SK-N-SH treated with all-trans-retinoic acid at 6 μM for 48 hours (cell line): ENCODE measurements around the gene TFCP2L1.

Experiments used
- ATAC-seq: fragments of 200-7000 bp; cut with Tn5 transposase; 3 replicates; pipeline ENCODE4 v1.9.1; 2020; ENCODE audit warnings: mild to moderate bottlenecking, moderate library complexity
- ARNTL ChIP-seq: fragments of 450-650 bp; formaldehyde crosslinking; IDR thresholded peaks from 2 replicates; pipeline ENCODE4 v1.5.0; 2020; ENCODE audit warnings: low read depth, mild to moderate bottlenecking, moderate library complexity, borderline replicate concordance
- CSDC2 ChIP-seq: fragments of 250-450 bp; sonication (Bioruptor Pico); IDR thresholded peaks from 2 replicates; pipeline ENCODE4 v1.5.0; 2020; ENCODE audit warnings: mild to moderate bottlenecking, moderate library complexity
- ESRRG ChIP-seq: fragments of 250-450 bp; sonication (Bioruptor Pico); IDR thresholded peaks from 2 replicates; pipeline ENCODE4 v1.6.1; 2021; ENCODE audit warnings: mild to moderate bottlenecking
- GLIS3 ChIP-seq: fragments of 250-450 bp; sonication (Bioruptor Pico); IDR thresholded peaks from 2 replicates; pipeline ENCODE4 v1.5.0; 2020; ENCODE audit warnings: mild to moderate bottlenecking, moderate library complexity
- OSR1 ChIP-seq: fragments of 250-450 bp; sonication (Bioruptor Pico); IDR thresholded peaks from 2 replicates; pipeline ENCODE4 v1.8.0; 2022; ENCODE audit warnings: moderate library complexity, mild to moderate bottlenecking, inconsistent platforms
- RARB ChIP-seq: fragments of 250-450 bp; sonication (Bioruptor Pico); IDR thresholded peaks from 2 replicates; pipeline ENCODE4 v1.8.0; 2021; ENCODE audit warnings: mild to moderate bottlenecking, moderate library complexity
- TCF4 ChIP-seq: fragments of 250-450 bp; sonication (Bioruptor Pico); IDR thresholded peaks from 2 replicates; pipeline ENCODE4 v1.8.0; 2021; ENCODE audit warnings: mild to moderate bottlenecking, moderate library complexity, borderline replicate concordance
- ZC3H10 ChIP-seq: fragments of 250-450 bp; sonication (Bioruptor Pico); IDR thresholded peaks from 2 replicates; pipeline ENCODE4 v1.5.1; 2021; ENCODE audit warnings: mild to moderate bottlenecking, moderate library complexity
- ZFP30 ChIP-seq: fragments of 450-650 bp; formaldehyde crosslinking; IDR thresholded peaks from 2 replicates; pipeline ENCODE4 v1.5.0; 2022; ENCODE audit warnings: mild to moderate bottlenecking, moderate library complexity
- ZNF70 ChIP-seq: fragments of 450-650 bp; formaldehyde crosslinking; IDR thresholded peaks from 2 replicates; pipeline ENCODE4 v1.5.0; 2020; ENCODE audit warnings: mild to moderate bottlenecking, moderate library complexity
- TF ChIP-seq, protein P1 (sequence below): fragments of 250-450 bp; sonication (Bioruptor Pico); IDR thresholded peaks from 2 replicates; pipeline ENCODE4 v1.8.0; 2021; ENCODE audit warnings: low read depth, mild to moderate bottlenecking, moderate library complexity, borderline replicate concordance
- TF ChIP-seq, protein P2 (sequence below): fragments of 250-450 bp; sonication (Bioruptor Pico); IDR thresholded peaks from 2 replicates; pipeline ENCODE4 v1.5.0; 2020; ENCODE audit warnings: mild to moderate bottlenecking, moderate library complexity
- TF ChIP-seq, protein P3 (sequence below): fragments of 250-450 bp; sonication (Bioruptor Pico); IDR thresholded peaks from 2 replicates; pipeline ENCODE4 v1.5.1; 2021; ENCODE audit warnings: mild to moderate bottlenecking, moderate library complexity
- TF ChIP-seq, protein P4 (sequence below): fragments of 250-450 bp; sonication (Bioruptor Pico); IDR thresholded peaks from 2 replicates; pipeline ENCODE4 v1.8.0; 2020; ENCODE audit warnings: mild to moderate bottlenecking, moderate library complexity, borderline replicate concordance

Gene TFCP2L1

DNA sequence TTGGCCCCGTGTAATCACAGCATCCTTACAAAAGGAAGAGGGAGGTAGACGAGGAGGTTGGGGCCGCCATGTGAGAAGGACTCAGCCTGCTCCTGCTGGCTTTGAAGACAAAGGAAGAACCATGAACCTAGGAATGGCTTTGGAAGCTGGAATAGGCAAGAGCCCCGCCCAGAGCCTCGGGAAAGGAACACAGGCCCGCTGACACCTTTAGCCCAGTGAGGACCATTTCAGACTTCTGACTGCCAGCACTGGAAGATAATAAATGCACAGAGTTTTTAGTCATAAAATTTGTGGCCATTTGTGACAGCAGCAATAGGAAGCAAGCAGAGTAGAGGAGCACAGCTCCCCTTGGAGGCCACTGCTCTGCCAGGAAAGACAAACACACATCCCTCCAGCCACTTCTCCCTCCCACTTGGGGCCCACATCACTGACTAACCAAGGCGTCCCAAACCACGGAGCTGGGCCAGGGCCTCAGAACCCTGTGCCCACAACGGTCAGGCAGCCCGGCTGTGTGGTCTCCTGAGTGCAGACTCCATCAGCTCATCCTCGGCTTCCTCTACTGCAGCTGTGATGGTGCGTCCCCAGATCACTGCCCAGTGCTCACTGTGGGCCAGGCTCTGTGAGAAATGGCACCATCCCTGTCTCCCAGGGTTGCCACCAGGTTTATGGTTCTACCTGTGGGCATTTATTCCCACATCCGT is 39.7 kb downstream of the TFCP2L1 start:
- no peak for ATAC-seq
- TF ChIP-seq GLIS3 (CRISPR knock-in tag) (no peak), ARNTL (CRISPR knock-in tag) (no peak), ZNF70 (no peak), ESRRG (no peak), RARB (CRISPR knock-in tag) (no peak), OSR1 (CRISPR knock-in tag) (no peak), ZC3H10 (no peak), CSDC2 (CRISPR knock-in tag) (no peak), ZFP30 (no peak)
- TF ChIP-seq, protein P1, sequence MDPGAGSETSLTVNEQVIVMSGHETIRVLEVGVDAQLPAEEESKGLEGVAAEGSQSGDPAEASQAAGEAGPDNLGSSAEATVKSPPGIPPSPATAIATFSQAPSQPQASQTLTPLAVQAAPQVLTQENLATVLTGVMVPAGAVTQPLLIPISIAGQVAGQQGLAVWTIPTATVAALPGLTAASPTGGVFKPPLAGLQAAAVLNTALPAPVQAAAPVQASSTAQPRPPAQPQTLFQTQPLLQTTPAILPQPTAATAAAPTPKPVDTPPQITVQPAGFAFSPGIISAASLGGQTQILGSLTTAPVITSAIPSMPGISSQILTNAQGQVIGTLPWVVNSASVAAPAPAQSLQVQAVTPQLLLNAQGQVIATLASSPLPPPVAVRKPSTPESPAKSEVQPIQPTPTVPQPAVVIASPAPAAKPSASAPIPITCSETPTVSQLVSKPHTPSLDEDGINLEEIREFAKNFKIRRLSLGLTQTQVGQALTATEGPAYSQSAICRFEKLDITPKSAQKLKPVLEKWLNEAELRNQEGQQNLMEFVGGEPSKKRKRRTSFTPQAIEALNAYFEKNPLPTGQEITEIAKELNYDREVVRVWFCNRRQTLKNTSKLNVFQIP (CRISPR knock-in tag), result no peak
- TF ChIP-seq, protein P2, sequence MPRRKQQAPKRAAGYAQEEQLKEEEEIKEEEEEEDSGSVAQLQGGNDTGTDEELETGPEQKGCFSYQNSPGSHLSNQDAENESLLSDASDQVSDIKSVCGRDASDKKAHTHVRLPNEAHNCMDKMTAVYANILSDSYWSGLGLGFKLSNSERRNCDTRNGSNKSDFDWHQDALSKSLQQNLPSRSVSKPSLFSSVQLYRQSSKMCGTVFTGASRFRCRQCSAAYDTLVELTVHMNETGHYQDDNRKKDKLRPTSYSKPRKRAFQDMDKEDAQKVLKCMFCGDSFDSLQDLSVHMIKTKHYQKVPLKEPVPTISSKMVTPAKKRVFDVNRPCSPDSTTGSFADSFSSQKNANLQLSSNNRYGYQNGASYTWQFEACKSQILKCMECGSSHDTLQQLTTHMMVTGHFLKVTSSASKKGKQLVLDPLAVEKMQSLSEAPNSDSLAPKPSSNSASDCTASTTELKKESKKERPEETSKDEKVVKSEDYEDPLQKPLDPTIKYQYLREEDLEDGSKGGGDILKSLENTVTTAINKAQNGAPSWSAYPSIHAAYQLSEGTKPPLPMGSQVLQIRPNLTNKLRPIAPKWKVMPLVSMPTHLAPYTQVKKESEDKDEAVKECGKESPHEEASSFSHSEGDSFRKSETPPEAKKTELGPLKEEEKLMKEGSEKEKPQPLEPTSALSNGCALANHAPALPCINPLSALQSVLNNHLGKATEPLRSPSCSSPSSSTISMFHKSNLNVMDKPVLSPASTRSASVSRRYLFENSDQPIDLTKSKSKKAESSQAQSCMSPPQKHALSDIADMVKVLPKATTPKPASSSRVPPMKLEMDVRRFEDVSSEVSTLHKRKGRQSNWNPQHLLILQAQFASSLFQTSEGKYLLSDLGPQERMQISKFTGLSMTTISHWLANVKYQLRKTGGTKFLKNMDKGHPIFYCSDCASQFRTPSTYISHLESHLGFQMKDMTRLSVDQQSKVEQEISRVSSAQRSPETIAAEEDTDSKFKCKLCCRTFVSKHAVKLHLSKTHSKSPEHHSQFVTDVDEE (CRISPR knock-in tag), result no peak
- TF ChIP-seq, protein P3, sequence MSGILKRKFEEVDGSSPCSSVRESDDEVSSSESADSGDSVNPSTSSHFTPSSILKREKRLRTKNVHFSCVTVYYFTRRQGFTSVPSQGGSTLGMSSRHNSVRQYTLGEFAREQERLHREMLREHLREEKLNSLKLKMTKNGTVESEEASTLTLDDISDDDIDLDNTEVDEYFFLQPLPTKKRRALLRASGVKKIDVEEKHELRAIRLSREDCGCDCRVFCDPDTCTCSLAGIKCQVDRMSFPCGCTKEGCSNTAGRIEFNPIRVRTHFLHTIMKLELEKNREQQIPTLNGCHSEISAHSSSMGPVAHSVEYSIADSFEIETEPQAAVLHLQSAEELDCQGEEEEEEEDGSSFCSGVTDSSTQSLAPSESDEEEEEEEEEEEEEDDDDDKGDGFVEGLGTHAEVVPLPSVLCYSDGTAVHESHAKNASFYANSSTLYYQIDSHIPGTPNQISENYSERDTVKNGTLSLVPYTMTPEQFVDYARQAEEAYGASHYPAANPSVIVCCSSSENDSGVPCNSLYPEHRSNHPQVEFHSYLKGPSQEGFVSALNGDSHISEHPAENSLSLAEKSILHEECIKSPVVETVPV (CRISPR knock-in tag), result no peak

DNA sequence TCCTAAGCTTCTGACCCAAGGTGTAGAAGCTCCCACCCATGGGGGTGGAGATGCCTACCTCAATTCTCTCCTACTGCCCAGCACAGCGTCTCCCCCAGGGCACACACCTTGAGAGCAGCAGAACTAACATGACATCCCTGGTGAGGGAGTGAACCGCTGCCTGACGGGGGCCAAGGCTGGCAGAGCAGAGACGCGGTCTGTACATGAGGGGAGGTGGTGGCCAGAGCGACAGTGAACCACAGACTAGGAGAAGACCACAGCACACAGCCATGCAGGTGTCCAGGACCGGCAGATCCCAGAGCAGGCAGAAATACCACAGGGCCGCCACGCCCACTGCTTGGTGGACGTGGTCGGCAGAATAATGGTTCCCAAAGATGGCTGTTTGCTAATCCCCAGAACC is 40.4 kb downstream of the TFCP2L1 start:
- no peak for TF ChIP-seq RARB (CRISPR knock-in tag)
- TF ChIP-seq, all 23 proteins: peak for 0
- no peak for ATAC-seq

DNA sequence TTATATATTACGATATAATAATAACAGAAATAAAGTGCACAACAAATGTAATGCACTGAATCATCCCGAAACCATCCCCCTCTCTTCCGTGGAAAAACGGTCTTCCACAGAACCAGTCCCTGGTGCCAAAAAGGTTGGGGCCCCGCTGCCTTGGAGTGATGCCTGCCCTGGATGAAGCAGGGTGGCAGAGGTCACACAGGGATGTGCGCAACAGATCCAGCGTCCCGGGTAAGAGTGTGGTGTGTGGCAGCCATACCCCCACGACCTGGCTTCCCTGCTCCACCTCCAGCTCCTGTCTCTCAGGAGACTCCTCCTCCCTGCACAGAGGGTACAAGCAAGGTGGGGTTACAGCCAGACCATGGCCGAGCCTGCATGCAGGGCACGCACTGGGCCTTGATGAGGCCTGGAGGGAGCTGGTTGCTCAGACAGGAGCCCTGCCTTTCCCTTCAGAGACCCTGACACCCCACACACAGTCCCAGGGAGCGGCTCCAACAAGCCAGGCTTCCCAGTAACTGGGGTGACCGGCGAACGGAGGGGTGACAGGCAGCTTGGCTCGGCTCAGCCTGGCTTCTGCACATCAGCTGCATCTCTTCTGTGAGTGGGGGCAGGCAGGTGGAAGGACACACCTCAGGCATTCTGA is 41.1 kb downstream of the TFCP2L1 start:
- no peak for ATAC-seq
- TF ChIP-seq ZFP30, result no peak
- no peak for TF ChIP-seq GLIS3 (CRISPR knock-in tag)
- TF ChIP-seq TCF4 (CRISPR knock-in tag), result no peak
- TF ChIP-seq ZNF70, result no peak
- TF ChIP-seq ZC3H10, result no peak
- TF ChIP-seq, protein P2 (CRISPR knock-in tag), result no peak
- TF ChIP-seq CSDC2 (CRISPR knock-in tag), result no peak

DNA sequence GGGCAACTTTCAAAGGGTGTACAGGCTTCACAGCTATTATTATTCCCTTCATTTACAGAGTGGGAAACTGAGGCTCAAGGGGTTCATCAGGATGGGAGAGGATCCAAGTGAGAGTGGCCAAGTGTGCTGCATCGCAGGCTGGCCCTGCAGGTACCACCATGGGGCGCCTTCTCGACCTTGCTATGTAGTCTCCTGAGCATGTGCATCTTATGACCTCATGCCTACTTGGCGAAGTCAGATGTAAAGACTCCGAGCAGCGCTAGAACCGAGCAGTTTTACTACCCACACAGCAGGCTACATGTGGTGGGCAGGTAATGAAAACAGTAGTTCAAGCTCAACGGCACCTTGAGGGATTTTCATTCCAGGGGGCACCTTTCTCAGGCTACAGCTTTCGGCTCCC is 42.0 kb downstream of the TFCP2L1 start:
- ATAC-seq, result no peak
- TF ChIP-seq, protein P4, sequence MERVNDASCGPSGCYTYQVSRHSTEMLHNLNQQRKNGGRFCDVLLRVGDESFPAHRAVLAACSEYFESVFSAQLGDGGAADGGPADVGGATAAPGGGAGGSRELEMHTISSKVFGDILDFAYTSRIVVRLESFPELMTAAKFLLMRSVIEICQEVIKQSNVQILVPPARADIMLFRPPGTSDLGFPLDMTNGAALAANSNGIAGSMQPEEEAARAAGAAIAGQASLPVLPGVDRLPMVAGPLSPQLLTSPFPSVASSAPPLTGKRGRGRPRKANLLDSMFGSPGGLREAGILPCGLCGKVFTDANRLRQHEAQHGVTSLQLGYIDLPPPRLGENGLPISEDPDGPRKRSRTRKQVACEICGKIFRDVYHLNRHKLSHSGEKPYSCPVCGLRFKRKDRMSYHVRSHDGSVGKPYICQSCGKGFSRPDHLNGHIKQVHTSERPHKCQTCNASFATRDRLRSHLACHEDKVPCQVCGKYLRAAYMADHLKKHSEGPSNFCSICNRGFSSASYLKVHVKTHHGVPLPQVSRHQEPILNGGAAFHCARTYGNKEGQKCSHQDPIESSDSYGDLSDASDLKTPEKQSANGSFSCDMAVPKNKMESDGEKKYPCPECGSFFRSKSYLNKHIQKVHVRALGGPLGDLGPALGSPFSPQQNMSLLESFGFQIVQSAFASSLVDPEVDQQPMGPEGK (CRISPR knock-in tag), result no peak
- TF ChIP-seq, protein P1 (CRISPR knock-in tag), result no peak
- no peak for TF ChIP-seq TCF4 (CRISPR knock-in tag)
